K562 (cell line): ENCODE measurements around the gene ALDOB. TPM values are rescaled to one million over a fixed set of nuclear protein-coding genes. Genes with fewer than 3 reads are reported as not detected.
A peak's percentile ranks its signal among the peaks of the same experiment; 100 is the strongest.

Experiments
- ATAC-seq: fragments of 200-7000 bp; cut with Tn5 transposase; 3 replicates; pipeline ENCODE4 v1.9.1; 2020; ENCODE audit warnings: moderate library complexity
- BruUV-seq: library from RNA; stranded (reverse); fragments of 400-500 nt; replicated peaks from 2 replicates; lab custom pipeline; 2021; lab: Mats Ljungman, UMichigan
- CTCF ChIA-PET: fragments of 300-600 bp; formaldehyde crosslinking; extraction: SDS; loops from one replicate; lab custom pipeline; 2021; ENCODE audit warnings: low intra/inter-chr PET ratio; lab: Yijun Ruan, JAX
- POLR2A ChIA-PET: fragments of 300-600, 350-650 bp; sonication (Branson Sonifier 250); formaldehyde crosslinking; extraction: SDS; loops from one replicate; lab custom pipeline; 2021; ENCODE audit warnings: antibody characterized with exemption, inconsistent platforms; lab: Yijun Ruan, JAX
- DNase-seq, 4 experiments: peaks; one replicate each; pipeline versions ENCODE4 v3.0.0 to v3.0.0-alpha.2; 2011 to 2018; ENCODE audit warnings: low spot score in 3 of 4, mixed read lengths in 3 of 4; ENCODE audit errors: extremely low read depth in 1 of 4
- FAIRE-seq: peaks from 2 replicates; lab custom pipeline; 2011; peaks lifted over from hg19 to GRCh38; lab: Jason Lieb, UNC
- H2AFZ ChIP-seq: 2 replicates; pipeline ENCODE4 v1.6.0; 2011; ENCODE audit warnings: low read depth, low read length, control low read depth, inconsistent platforms
- H3K27ac ChIP-seq: fragments of 200-600 bp; 3 replicates; pipeline ENCODE4 v1.8.0; 2011; ENCODE audit warnings: low read depth, mild to moderate bottlenecking, control low read depth, inconsistent platforms, low read length, moderate library complexity, mixed read lengths; ENCODE audit errors: extremely low read depth
- H3K27me3 ChIP-seq, 2 experiments: fragments of 300-600 bp in 1 of 2; 2 replicates in 1 of 2; 3 replicates in 1 of 2; pipeline versions ENCODE4 v1.6.0 to v1.8.0; 2011; ENCODE audit warnings: inconsistent platforms in 2 of 2, low read length in 2 of 2, mild to moderate bottlenecking in 1 of 2, mixed read lengths in 1 of 2, moderate library complexity in 1 of 2; ENCODE audit not compliant: control insufficient read depth in 2 of 2, insufficient read depth in 2 of 2
- H3K36me3 ChIP-seq: fragments of 300-600 bp; 3 replicates; pipeline ENCODE4 v1.8.0; 2011; ENCODE audit warnings: mild to moderate bottlenecking, low read length, inconsistent platforms; ENCODE audit not compliant: control insufficient read depth, insufficient read depth
- H3K4me1 ChIP-seq, 2 experiments: fragments of 200-600 bp in 1 of 2; replicated peaks in 1 of 2; 2 replicates in 1 of 2; 3 replicates in 1 of 2; pipeline versions ENCODE4 v1.5.1 to v1.8.0; 2011; ENCODE audit warnings: inconsistent platforms in 2 of 2, low read length in 2 of 2, mild to moderate bottlenecking in 1 of 2, mixed read lengths in 1 of 2, moderate library complexity in 1 of 2; ENCODE audit not compliant: control insufficient read depth in 2 of 2, insufficient read depth in 2 of 2
- H3K4me2 ChIP-seq: 2 replicates; pipeline ENCODE4 v1.6.1; 2011; ENCODE audit warnings: low read length, control low read depth, inconsistent platforms, mixed read lengths; ENCODE audit not compliant: insufficient read depth
- H3K4me3 ChIP-seq: fragments of 200-600 bp; sonication (generic), shearing (Covaris generic); 2 replicates; pipeline ENCODE4 v1.5.1; 2016; ENCODE audit warnings: control low read depth, inconsistent platforms
- H3K79me2 ChIP-seq: fragments of 200-600 bp; 3 replicates; pipeline ENCODE4 v1.8.0; 2011; ENCODE audit warnings: low read length, inconsistent platforms; ENCODE audit not compliant: control insufficient read depth, insufficient read depth
- H3K9ac ChIP-seq, 2 experiments: 2 replicates each; pipeline versions ENCODE4 v1.6.0 to v1.6.1; 2011; ENCODE audit warnings: low read depth in 2 of 2, low read length in 2 of 2, control low read depth in 1 of 2, inconsistent platforms in 1 of 2, mild to moderate bottlenecking in 1 of 2, mixed read lengths in 1 of 2; ENCODE audit not compliant: insufficient read depth in 1 of 2
- H3K9me1 ChIP-seq: one replicate; pipeline ENCODE4 v1.6.0; 2011; ENCODE audit warnings: inconsistent platforms, mild to moderate bottlenecking, low read length, moderate library complexity; ENCODE audit not compliant: control insufficient read depth, insufficient read depth
- H3K9me3 ChIP-seq: replicated peaks from 2 replicates; pipeline ENCODE4 v1.5.1; 2011; ENCODE audit warnings: low read depth, low read length, inconsistent platforms; ENCODE audit not compliant: control insufficient read depth, insufficient read depth
- H4K20me1 ChIP-seq: replicated peaks from 2 replicates; pipeline ENCODE4 v1.6.1; 2011; ENCODE audit warnings: low read length, inconsistent platforms, mixed read lengths; ENCODE audit not compliant: control insufficient read depth, insufficient read depth
- CEBPB ChIP-seq: fragments of 450-650 bp; IDR thresholded peaks from 2 replicates; pipeline ENCODE4 v1.6.1; 2016; ENCODE audit warnings: missing genetic modification characterization, missing compliant biosample characterization
- KDM2B ChIP-seq: fragments of 250-450 bp; sonication (Bioruptor Pico); IDR thresholded peaks from 2 replicates; pipeline ENCODE4 v1.8.0; 2021; ENCODE audit warnings: mild to moderate bottlenecking, moderate library complexity
- MECOM ChIP-seq: fragments of 250-450 bp; sonication (Bioruptor Pico); IDR thresholded peaks from 2 replicates; pipeline ENCODE4 v1.8.0; 2022; ENCODE audit warnings: inconsistent platforms
- MIER1 ChIP-seq: fragments of 450-650 bp; IDR thresholded peaks from 2 replicates; pipeline ENCODE4 v1.6.1; 2016; ENCODE audit warnings: antibody characterized with exemption, mild to moderate bottlenecking, low read depth
- MYC ChIP-seq, 2 experiments: fragments of 250-450 bp in 1 of 2; sonication (Bioruptor Pico) in 1 of 2; IDR thresholded peaks; 2 replicates each; pipeline versions ENCODE4 v1.5.1 to v1.6.1; 2012 to 2021; ENCODE audit warnings: low read depth in 2 of 2, borderline replicate concordance in 1 of 2, improper control_type of control experiment in 1 of 2, low read length in 1 of 2, mild to moderate bottlenecking in 1 of 2, moderate library complexity in 1 of 2
- NFYB ChIP-seq: IDR thresholded peaks from 2 replicates; pipeline ENCODE4 v1.6.1; 2011; ENCODE audit warnings: mild to moderate bottlenecking, moderate library complexity; ENCODE audit not compliant: insufficient read length; ENCODE audit errors: extremely low read depth
- RBM15 ChIP-seq: fragments of 200-400 bp; formaldehyde crosslinking; IDR thresholded peaks from 2 replicates; pipeline ENCODE4 v1.6.1; 2018; ENCODE audit warnings: mild to moderate bottlenecking, low read length, moderate library complexity; ENCODE audit not compliant: insufficient read depth
- SNIP1 ChIP-seq: fragments of 450-650 bp; IDR thresholded peaks from 2 replicates; pipeline ENCODE4 v1.7.1; 2017; ENCODE audit warnings: low read depth, mild to moderate bottlenecking
- SRSF1 ChIP-seq: fragments of 200-400 bp; formaldehyde crosslinking; IDR thresholded peaks from 2 replicates; pipeline ENCODE4 v1.6.1; 2017; ENCODE audit warnings: mild to moderate bottlenecking, low read depth, low read length, moderate library complexity
- TAF7 ChIP-seq: fragments of 450-650 bp; IDR thresholded peaks from 2 replicates; pipeline ENCODE4 v1.6.1; 2016; ENCODE audit warnings: missing genetic modification characterization, missing compliant biosample characterization
- THRA ChIP-seq: fragments of 450-650 bp; IDR thresholded peaks from 2 replicates; pipeline ENCODE4 v1.6.1; 2017; ENCODE audit warnings: mild to moderate bottlenecking, moderate library complexity
- TSHZ1 ChIP-seq: fragments of 250-450 bp; sonication (Bioruptor Pico); IDR thresholded peaks from 2 replicates; pipeline ENCODE4 v1.4.0; 2020; ENCODE audit warnings: mild to moderate bottlenecking, moderate library complexity
- WGBS: fragments of 100-300 bp; shearing (Covaris generic); methylation state at CpG from one replicate; pipeline ENCODE4 v1.1.6; 2016; ENCODE audit warnings: low coverage, mixed read lengths; ENCODE audit not compliant: insufficient coverage; ENCODE audit errors: missing lambda C conversion rate; 5-methylcytosine and 5-hydroxymethylcytosine counted together
- in situ Hi-C: fragments of 300-500 bp; cut with MboI; formaldehyde crosslinking; loops from 4 replicates; pipeline ENCODE4 v1.15.0; 2018; ENCODE audit warnings: inconsistent platforms, mixed read lengths
- intact Hi-C: fragments of 100-400 bp; cut with micrococcal nuclease; formaldehyde crosslinking; loops from 2 replicates; pipeline ENCODE4 v1.14.2; 2022
- polyA plus RNA-seq, 8 experiments: library from polyadenylated mRNA; depleted of rRNA in 4 of 8; stranded (reverse) in 5 of 8; unstranded in 3 of 8; fragments of >200 nt; fragmentation: Nextera tagmentation in 2 of 8; fragmentation: Illumina TruSeq in 1 of 8; extraction: Ambion mirVana in 2 of 8; extraction: Trizol in 1 of 8; gene quantifications; 2 replicates each; pipeline versions ENCODE4 v1.2.1 to v1.2.3, GENCODE V29; 2011 to 2014; ENCODE audit warnings: inconsistent platforms in 1 of 8, missing spikeins in 1 of 8
- total RNA-seq, 7 experiments: library from RNA; depleted of rRNA in 6 of 7; stranded (reverse); fragments of >200 nt in 6 of 7; fragmentation: Illumina TruSeq in 2 of 7; extraction: Trizol in 2 of 7; gene quantifications; 2 replicates each; pipeline versions ENCODE4 v1.2.1 to v1.2.3, GENCODE V29; 2011 to 2021; ENCODE audit warnings: low replicate concordance in 1 of 7
- TF ChIP-seq, protein P1 (sequence below): fragments of 450-650 bp; formaldehyde crosslinking; IDR thresholded peaks from 2 replicates; pipeline ENCODE4 v1.4.0; 2020; ENCODE audit warnings: mild to moderate bottlenecking, mixed read lengths
- TF ChIP-seq, protein P2 (sequence below): fragments of 450-650 bp; IDR thresholded peaks from 2 replicates; pipeline ENCODE4 v1.6.1; 2016; ENCODE audit warnings: antibody characterized with exemption

Gene ALDOB
- total and polyA plus RNA-seq, 9 of the 15 experiments (the other 6 are each of a cell fraction or from before 2014, with no cell fraction given): 0.80 TPM; not detected in 8

GRCh38 chr9:101465326-101465915 lies 29.8 kb upstream of the ALDOB start:
- WGBS: 17% methylated on average over 6 of the region's 6 CpGs
- Histone ChIP-seq H3K4me3 (no peak overlapping the region), H3K79me2 (no peaks in the 10 kb centered on the region), H3K4me2 (no peak overlapping the region), H3K4me1 (peaks cover 0 to 15% of the 10 kb centered on the region in 2 experiments; a peak in 3 of 5 replicates), H3K36me3 (no peaks in the 10 kb centered on the region), H4K20me1 (no peaks in the 10 kb centered on the region), H3K27ac (no peak overlapping the region), H3K9me3 (no peaks in the 10 kb centered on the region), H3K9me1 (no peaks in the 10 kb centered on the region), H2AFZ (peak overlapping the region; percentile 54), H3K9ac (no peak overlapping the region), H3K27me3 (no peaks in the 10 kb centered on the region)
- FAIRE-seq (peak; percentile 78), DNase-seq (peak in 3 of 4 experiments; percentile 15 to 81 (median 57)), ATAC-seq (peak; percentile 95)
- intact Hi-C loops (loop anchor here (1.0 kb wide), 1 partner anchor 65 kb away; no protein-coding TSS in a partner anchor), in situ Hi-C loops (no loop called here)
- POLR2A ChIA-PET: no interaction called here
- CTCF ChIA-PET: interaction anchor here (1.1 kb wide), 1 partner anchor 8 kb away, joined by 3 read pairs; no protein-coding TSS in a partner anchor
- BruUV-seq: no TSS peak
- no peak for TF ChIP-seq NFYB
- TF ChIP-seq, protein P1, sequence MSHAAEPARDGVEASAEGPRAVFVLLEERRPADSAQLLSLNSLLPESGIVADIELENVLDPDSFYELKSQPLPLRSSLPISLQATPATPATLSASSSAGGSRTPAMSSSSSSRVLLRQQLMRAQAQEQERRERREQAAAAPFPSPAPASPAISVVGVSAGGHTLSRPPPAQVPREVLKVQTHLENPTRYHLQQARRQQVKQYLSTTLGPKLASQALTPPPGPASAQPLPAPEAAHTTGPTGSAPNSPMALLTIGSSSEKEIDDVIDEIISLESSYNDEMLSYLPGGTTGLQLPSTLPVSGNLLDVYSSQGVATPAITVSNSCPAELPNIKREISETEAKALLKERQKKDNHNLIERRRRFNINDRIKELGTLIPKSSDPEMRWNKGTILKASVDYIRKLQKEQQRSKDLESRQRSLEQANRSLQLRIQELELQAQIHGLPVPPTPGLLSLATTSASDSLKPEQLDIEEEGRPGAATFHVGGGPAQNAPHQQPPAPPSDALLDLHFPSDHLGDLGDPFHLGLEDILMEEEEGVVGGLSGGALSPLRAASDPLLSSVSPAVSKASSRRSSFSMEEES (CRISPR knock-in tag): no peak
- TF ChIP-seq KDM2B (CRISPR knock-in tag): no peak
- no peak for TF ChIP-seq SNIP1
- TF ChIP-seq TSHZ1 (CRISPR knock-in tag): no peak
- no peak for TF ChIP-seq SRSF1
- no peak for TF ChIP-seq RBM15
- no peak for TF ChIP-seq THRA
- TF ChIP-seq, protein P2, sequence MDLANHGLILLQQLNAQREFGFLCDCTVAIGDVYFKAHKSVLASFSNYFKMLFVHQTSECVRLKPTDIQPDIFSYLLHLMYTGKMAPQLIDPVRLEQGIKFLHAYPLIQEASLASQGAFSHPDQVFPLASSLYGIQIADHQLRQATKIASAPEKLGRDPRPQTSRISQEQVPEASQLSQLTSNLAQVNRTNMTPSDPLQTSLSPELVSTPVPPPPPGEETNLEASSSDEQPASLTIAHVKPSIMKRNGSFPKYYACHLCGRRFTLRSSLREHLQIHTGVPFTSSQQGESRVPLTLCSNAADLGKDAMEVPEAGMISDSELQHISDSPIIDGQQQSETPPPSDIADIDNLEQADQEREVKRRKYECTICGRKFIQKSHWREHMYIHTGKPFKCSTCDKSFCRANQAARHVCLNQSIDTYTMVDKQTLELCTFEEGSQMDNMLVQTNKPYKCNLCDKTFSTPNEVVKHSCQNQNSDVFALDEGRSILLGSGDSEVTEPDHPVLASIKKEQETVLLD: no peak
- peak; percentile 88 for TF ChIP-seq CEBPB (tag)
- no peak for TF ChIP-seq MECOM
- no peak for TF ChIP-seq TAF7 (tag)
- TF ChIP-seq MIER1: no peak
- peak; percentile 43; the same call in 1 of the 2 replicates for TF ChIP-seq MYC (IDR thresholded peaks at IDR 0.05; ENCODE audit: low read depth, low read length)
- no peak for TF ChIP-seq MYC (CRISPR knock-in tag; IDR thresholded peaks at IDR 0.05; ENCODE audit: borderline replicate concordance, low read depth)
